Measurements from ENCODE around the gene RSU1.

RSU1 gene

DNA sequence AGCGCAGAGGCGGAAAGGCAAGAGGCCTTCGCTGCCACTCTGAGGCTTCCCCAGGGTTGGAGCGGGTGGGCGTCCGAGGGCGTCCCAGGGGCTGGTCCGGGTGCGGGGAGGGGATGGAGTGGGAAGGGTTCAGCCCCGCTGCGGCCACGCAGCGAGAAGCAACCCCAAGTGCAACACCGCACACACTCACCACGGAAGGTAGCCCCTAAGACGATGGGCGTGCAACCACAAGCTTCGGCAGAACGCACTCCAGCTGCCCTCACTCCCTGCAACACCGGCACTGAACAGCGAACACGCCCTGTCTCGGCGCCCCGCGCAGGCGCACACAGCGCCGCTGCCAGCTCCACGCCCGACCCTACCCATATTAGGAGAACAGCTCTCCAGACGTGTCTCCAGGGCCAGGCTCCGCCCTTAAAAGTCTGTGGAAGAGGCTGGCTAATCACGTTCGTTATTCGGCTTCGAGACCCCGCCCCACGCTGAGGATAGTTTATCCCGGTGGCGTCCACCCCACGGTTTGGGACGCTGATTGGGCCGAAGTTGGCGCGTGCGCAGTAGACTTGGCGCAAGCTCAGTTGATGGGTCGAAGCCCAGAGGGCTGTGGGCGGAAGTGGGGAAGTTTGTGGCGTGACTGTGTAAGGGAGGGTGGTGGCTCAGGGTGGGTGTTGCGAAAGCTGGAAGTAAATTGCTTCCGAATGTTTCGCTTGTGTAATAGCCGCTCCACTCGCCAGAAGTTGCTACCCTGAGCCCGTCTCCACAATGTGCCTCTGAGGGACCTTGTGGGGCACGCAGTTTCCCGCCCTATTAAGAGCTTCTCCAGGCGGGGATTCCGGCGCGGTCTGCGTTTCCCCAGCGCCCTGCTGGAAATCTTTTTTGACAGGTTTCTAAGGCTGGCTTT lies at the start of gene RSU1:
Gene RSU1, minus strand, starts transcription at position 300 of the 895 bp plus-strand sequence. CDS start 343 bp downstream, outside the sequence.
- TF ChIP-seq, protein P1, sequence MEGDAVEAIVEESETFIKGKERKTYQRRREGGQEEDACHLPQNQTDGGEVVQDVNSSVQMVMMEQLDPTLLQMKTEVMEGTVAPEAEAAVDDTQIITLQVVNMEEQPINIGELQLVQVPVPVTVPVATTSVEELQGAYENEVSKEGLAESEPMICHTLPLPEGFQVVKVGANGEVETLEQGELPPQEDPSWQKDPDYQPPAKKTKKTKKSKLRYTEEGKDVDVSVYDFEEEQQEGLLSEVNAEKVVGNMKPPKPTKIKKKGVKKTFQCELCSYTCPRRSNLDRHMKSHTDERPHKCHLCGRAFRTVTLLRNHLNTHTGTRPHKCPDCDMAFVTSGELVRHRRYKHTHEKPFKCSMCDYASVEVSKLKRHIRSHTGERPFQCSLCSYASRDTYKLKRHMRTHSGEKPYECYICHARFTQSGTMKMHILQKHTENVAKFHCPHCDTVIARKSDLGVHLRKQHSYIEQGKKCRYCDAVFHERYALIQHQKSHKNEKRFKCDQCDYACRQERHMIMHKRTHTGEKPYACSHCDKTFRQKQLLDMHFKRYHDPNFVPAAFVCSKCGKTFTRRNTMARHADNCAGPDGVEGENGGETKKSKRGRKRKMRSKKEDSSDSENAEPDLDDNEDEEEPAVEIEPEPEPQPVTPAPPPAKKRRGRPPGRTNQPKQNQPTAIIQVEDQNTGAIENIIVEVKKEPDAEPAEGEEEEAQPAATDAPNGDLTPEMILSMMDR (IDR thresholded peaks at IDR 0.05; ENCODE audit: control extremely low read depth, extremely low read depth, low read depth, missing control alignments), result no peak
- CTCF ChIA-PET, result interaction anchor here (0.8 to 1.7 kb wide), 8 partner anchors 9 to 39 kb away, joined by 3 to 8 read pairs (median 4); no protein-coding TSS in a partner anchor
- DNase-seq (ENCODE audit: extremely low spot score), result peak; percentile 97
- POLR2A ChIA-PET, result interaction anchor here (0.5 to 0.7 kb wide), 3 partner anchors 388 to 1655 kb away, joined by 3 to 7 read pairs (median 4); no protein-coding TSS in a partner anchor

DNA sequence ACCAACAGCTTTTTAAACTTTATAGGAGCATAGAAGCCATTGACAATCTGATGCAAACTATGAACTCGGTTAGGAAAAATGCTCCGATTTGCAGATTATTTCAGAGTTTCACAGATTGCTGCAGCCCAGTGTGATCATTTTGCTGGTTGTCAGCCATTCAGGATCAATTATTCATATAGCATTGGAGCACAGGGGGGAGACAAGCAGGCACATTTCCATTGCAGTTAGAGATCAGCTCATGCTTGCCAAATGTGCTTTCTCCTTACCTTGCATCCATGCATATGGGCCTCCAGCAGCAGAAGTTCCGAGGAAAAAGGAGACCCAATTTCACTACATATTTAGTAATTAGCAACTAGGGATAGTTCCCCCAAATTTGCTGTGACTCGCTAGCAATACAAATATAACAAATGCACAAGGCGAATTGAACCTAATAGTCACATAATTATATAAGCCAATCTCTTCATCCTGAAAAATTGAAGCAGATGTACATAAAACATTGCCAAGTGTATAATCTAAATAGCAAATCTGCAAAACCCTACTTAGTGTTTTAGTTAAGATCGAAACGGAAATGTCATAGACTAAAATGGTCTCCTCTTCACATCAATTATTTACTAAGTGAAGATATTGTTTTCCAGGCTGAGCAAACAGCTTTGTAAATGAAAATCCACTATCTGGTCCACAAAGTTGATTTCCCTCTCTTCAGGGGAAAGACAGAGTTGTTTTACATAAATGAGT lies 49.5 kb upstream of the RSU1 start:
- TF ChIP-seq, protein P1 (IDR thresholded peaks at IDR 0.05; ENCODE audit: control extremely low read depth, extremely low read depth, low read depth, missing control alignments), result no peak
- ChIA-PET POLR2A (no interaction called here), CTCF (no interaction called here)
- no peak for DNase-seq (ENCODE audit: extremely low spot score)

DNA sequence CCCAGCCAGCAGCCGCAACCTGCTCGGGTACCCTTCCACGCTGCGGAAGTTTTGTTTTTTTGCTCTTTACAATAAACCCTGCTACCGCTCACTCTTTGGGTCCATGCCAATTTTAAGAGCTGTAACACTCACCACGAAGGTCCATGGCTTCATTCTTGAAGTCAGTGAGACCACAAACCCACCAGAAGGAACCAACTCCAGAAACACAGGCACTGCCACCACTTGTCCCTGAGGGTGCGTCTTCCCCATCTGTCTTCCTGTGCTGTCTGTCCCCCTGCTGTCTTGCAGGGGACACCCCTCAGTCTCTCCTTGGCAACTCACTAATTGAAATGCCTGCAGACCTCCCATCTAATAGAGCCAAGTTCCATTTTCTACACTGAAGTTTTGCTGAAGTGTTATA lies 48.5 kb upstream of the RSU1 start:
- DNase-seq (ENCODE audit: extremely low spot score), result no peak
- POLR2A ChIA-PET, result no interaction called here
- TF ChIP-seq, protein P1 (IDR thresholded peaks at IDR 0.05; ENCODE audit: control extremely low read depth, extremely low read depth, low read depth, missing control alignments), result no peak
- CTCF ChIA-PET, result no interaction called here

DNA sequence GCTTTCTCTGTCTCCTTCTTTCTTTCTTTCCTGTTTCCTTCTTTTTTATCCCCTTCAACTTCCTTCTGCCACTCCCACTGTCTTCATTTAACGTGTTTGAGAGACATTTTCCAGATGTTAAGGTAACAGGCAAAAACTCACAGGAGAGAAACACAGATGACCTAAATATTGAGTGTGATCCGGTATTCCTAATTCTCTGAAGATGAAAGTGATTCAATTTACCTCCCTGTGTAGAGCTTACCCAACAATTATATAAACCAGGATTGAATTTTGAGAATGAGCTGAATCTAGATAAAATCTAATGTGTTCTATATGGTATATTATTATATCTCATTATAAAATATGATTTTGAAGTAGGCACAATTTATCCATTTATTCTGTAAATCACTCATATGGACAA lies 46.5 kb upstream of the RSU1 start:
- no peak for DNase-seq (ENCODE audit: extremely low spot score)
- TF ChIP-seq, protein P1 (IDR thresholded peaks at IDR 0.05; ENCODE audit: control extremely low read depth, extremely low read depth, low read depth, missing control alignments), result no peak
- CTCF ChIA-PET, result interaction anchor here (0.7 to 1.3 kb wide), 5 partner anchors 9 to 395 kb away, joined by 3 to 4 read pairs (median 3); no protein-coding TSS in a partner anchor
- POLR2A ChIA-PET, result no interaction called here

DNA sequence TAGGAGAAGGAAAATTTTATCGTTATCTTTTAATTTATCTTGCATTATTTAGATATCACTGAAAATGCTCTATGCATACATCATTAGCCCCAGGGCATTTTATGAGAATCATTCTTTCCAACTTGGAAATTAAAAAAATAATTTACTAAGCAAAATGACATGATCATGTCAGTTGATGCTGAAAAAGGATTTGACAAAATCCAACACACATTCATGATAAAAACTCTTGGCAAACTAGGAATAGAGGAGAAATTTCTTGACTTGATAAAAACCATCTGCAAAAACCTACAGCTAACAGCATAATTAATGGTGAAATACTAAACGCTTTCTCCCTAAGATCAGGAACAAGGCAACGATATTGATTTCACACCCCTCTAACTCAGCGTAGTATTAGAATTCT lies 40.2 kb upstream of the RSU1 start:
- POLR2A ChIA-PET, result no interaction called here

DNA sequence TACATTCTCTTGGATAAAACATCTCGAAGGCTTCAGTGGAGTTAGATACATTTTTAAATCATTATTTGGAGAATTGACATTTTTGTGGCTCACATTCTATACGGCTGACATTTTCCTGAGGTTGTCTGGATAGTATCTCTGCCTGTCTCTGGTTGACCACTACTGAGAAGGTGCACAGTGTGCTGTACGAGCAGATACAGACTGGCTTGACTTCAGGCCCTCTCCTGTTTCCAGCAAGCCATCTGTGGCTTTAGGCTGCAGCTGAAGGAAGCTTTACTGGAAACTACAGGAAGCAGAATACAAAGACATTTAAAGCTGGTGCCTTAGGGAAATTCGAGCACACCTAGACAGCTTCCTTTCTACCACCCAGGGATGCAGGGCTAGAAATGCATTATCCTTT lies 39.3 kb upstream of the RSU1 start:
- ChIA-PET POLR2A (no interaction called here), CTCF (interaction anchor here (1.3 to 2.6 kb wide), 2 partner anchors 10 to 374 kb away, joined by 3 to 7 read pairs; no protein-coding TSS in a partner anchor)
- DNase-seq (ENCODE audit: extremely low spot score), result no peak
- TF ChIP-seq, protein P1 (IDR thresholded peaks at IDR 0.05; ENCODE audit: control extremely low read depth, extremely low read depth, low read depth, missing control alignments), result no peak

More for the DNA sequence above, 40.2 kb upstream of the RSU1 start:
- TF ChIP-seq, protein P1 (IDR thresholded peaks at IDR 0.05; ENCODE audit: control extremely low read depth, extremely low read depth, low read depth, missing control alignments), result no peak
- CTCF ChIA-PET, result interaction anchor here (1.4 to 2.6 kb wide), 3 partner anchors 11 to 30 kb away, joined by 5 to 7 read pairs (median 5); no protein-coding TSS in a partner anchor
- DNase-seq (ENCODE audit: extremely low spot score), result no peak
